Measurements from ENCODE around the gene POLR1B.
"Not testable (repeated sequence)": the region's sequence is repeated elsewhere in the genome, so short reads cannot be mapped to it uniquely, and the experiment has no call there.

POLR1B gene

GRCh38 chr2:112542123-112542983, at the start of gene POLR1B:
TSS of gene POLR1B (plus strand) at chr2:112542465. CDS start at chr2:112542495, 30 bp downstream.
- DNase-seq (ENCODE audit: low read depth), result peak; percentile 58

- no peak for DNase-seq (ENCODE audit: low read depth)
These were observed 49.2 kb upstream of the POLR1B start for GRCh38 chr2:112493048-112493447.

- peak; percentile 63 for DNase-seq (ENCODE audit: low read depth)
These were observed 48.2 kb upstream of the POLR1B start for GRCh38 chr2:112493858-112494648.

GRCh38 chr2:112494828-112495227, 47.4 kb upstream of the POLR1B start:
- DNase-seq (ENCODE audit: low read depth), result no peak

- DNase-seq (ENCODE audit: low read depth), result not testable (repeated sequence)
These were observed 46.4 kb upstream of the POLR1B start for GRCh38 chr2:112495878-112496277.

- DNase-seq (ENCODE audit: low read depth), result peak; percentile 29
These were observed 41.3 kb upstream of the POLR1B start for GRCh38 chr2:112500850-112501484.

- DNase-seq (ENCODE audit: low read depth), result not testable (repeated sequence)
These were observed 32.8 kb upstream of the POLR1B start for GRCh38 chr2:112509239-112509998.

GRCh38 chr2:112516801-112517200, 25.5 kb upstream of the POLR1B start:
- no peak for DNase-seq (ENCODE audit: low read depth)

- no peak for DNase-seq (ENCODE audit: low read depth)
These were observed 23.5 kb upstream of the POLR1B start for GRCh38 chr2:112518807-112519206.

- no peak for DNase-seq (ENCODE audit: low read depth)
These were observed 22.8 kb upstream of the POLR1B start for GRCh38 chr2:112519506-112519905.

GRCh38 chr2:112520234-112520783, 22.0 kb upstream of the POLR1B start:
- DNase-seq (ENCODE audit: low read depth), result no peak

- DNase-seq (ENCODE audit: low read depth), result no peak
These were observed 18.9 kb upstream of the POLR1B start for GRCh38 chr2:112523291-112523777.

- not testable (repeated sequence) for DNase-seq (ENCODE audit: low read depth)
These were observed 18.0 kb upstream of the POLR1B start for GRCh38 chr2:112524276-112524675.

- no peak for DNase-seq (ENCODE audit: low read depth)
These were observed 13.7 kb upstream of the POLR1B start for GRCh38 chr2:112528541-112528940.

- DNase-seq (ENCODE audit: low read depth), result no peak
These were observed 12.5 kb upstream of the POLR1B start for GRCh38 chr2:112529757-112530156.

- DNase-seq (ENCODE audit: low read depth), result no peak
These were observed 11.5 kb upstream of the POLR1B start for GRCh38 chr2:112530728-112531127.

GRCh38 chr2:112534826-112535225, 7.4 kb upstream of the POLR1B start:
- no peak for DNase-seq (ENCODE audit: low read depth)

GRCh38 chr2:112536665-112537064, 5.6 kb upstream of the POLR1B start:
- DNase-seq (ENCODE audit: low read depth), result not testable (repeated sequence)

- DNase-seq (ENCODE audit: low read depth), result no peak
These were observed 3.0 kb upstream of the POLR1B start for GRCh38 chr2:112539306-112539705.

GRCh38 chr2:112540906-112541305, 1.4 kb upstream of the POLR1B start:
- no peak for DNase-seq (ENCODE audit: low read depth)

All from stromal cell of bone marrow (primary cell).